Measurements from ENCODE around the gene ATRN. TPM values are rescaled to one million over a fixed set of nuclear protein-coding genes. Genes with fewer than 3 reads are reported as not detected.
A peak's percentile ranks its signal among the peaks of the same experiment; 100 is the strongest.

Gene ATRN
- total RNA-seq, 1 experiment from 2014 or later, result 28.3 TPM

DNA sequence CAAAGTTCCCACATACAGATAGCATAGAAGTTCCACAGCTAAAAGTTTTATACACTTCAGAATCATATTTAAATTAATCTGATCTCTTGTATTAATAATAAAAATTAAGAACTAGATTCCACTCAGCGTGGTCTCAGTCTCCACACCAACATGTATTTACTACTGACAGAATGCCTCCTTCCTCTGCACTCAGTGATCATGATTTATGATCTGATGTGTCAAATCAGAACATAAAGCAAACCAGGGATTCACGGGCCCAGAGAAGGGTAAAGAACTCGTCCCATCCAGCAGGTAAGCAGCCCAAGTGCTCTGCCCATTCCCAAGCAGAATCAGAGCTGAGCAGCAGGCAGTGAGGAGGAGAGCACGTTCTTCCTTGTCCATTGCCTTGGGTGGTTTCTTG, 14.2 kb upstream of the ATRN start:
- Mint-ChIP-seq H3K4me3 (ENCODE audit: low read depth, unreplicated experiment) (no peak overlapping the region), H3K36me3 (ENCODE audit: insufficient read depth, unreplicated experiment) (no peaks in the 10 kb centered on the region), H3K9me3 (ENCODE audit: low read depth, unreplicated experiment) (no peaks in the 10 kb centered on the region), H3K27me3 (ENCODE audit: unreplicated experiment) (no peaks in the 10 kb centered on the region), H3K4me1 (ENCODE audit: low read depth, unreplicated experiment) (peaks cover 8% of the 10 kb centered on the region), H3K27ac (ENCODE audit: unreplicated experiment) (no peak overlapping the region)
- CTCF ChIA-PET, result interaction anchor here (0.7 kb wide), 1 partner anchor 301 kb away, joined by 4 read pairs; no protein-coding TSS in a partner anchor
- BruUV-seq (replicated peaks), result no TSS peak
- TF ChIP-seq, protein P1, sequence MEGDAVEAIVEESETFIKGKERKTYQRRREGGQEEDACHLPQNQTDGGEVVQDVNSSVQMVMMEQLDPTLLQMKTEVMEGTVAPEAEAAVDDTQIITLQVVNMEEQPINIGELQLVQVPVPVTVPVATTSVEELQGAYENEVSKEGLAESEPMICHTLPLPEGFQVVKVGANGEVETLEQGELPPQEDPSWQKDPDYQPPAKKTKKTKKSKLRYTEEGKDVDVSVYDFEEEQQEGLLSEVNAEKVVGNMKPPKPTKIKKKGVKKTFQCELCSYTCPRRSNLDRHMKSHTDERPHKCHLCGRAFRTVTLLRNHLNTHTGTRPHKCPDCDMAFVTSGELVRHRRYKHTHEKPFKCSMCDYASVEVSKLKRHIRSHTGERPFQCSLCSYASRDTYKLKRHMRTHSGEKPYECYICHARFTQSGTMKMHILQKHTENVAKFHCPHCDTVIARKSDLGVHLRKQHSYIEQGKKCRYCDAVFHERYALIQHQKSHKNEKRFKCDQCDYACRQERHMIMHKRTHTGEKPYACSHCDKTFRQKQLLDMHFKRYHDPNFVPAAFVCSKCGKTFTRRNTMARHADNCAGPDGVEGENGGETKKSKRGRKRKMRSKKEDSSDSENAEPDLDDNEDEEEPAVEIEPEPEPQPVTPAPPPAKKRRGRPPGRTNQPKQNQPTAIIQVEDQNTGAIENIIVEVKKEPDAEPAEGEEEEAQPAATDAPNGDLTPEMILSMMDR (IDR thresholded peaks at IDR 0.05; ENCODE audit: unreplicated experiment), result no peak
- intact Hi-C loops (cut with micrococcal nuclease; ENCODE audit: unreplicated experiment), result no loop called here
- no peak for DNase-seq

DNA sequence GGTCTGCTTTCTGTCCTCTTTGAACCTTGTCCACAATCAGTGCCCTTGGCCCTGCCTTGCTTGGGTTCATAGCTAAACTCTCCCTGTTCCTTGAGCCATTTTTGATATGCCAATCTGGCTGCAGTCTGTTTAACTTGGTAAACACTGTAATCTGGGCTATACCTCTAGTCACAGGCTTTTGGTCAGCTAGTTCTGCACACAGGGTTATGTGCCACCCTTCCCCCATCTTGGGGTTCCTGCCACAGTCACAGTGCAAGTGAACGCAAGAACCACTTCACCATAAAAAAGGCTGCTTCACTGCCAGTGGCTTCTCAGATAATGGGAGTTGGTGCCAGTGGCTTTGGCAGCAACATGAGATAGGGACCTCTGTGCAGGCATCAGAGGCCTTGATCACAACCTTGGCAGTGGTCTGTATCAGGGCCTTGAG, 10.9 kb upstream of the ATRN start:
- TF ChIP-seq, protein P1 (IDR thresholded peaks at IDR 0.05; ENCODE audit: unreplicated experiment), result no peak
- Mint-ChIP-seq H3K4me1 (ENCODE audit: low read depth, unreplicated experiment) (no peaks in the 10 kb centered on the region), H3K27ac (ENCODE audit: unreplicated experiment) (no peak overlapping the region), H3K9me3 (ENCODE audit: low read depth, unreplicated experiment) (no peaks in the 10 kb centered on the region), H3K36me3 (ENCODE audit: insufficient read depth, unreplicated experiment) (no peaks in the 10 kb centered on the region), H3K4me3 (ENCODE audit: low read depth, unreplicated experiment) (no peak overlapping the region), H3K27me3 (ENCODE audit: unreplicated experiment) (peaks cover 3% of the 10 kb centered on the region)
- intact Hi-C loops (cut with micrococcal nuclease; ENCODE audit: unreplicated experiment), result no loop called here
- DNase-seq, result no peak
- no TSS peak for BruUV-seq (replicated peaks)
- CTCF ChIA-PET, result no interaction called here

DNA sequence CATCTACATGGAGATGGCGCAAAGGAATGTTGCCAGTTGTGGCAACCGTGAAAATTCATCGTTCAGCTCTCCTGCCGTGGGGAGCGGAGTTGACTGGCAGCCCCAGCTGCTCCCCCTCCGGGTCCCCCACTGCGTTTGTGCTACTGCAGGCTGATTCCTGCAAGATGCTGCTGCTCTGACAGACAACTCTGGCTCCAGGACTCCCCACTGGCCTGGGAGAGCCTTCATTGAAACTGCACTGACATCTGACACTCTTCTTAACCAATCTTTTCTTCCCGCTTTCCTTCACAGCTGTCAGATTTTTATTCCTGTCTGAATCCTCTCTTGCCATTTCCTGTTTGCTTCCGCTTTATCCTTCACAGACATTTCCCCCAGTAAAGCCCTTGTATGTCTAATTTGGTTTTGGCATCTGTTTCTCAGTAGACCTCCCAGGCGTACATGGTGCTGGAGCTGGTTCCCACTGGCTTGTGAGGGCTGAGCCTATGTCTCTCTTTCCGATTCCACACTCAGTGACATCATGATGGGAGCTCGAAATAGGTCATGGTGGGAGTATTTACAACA, 9.5 kb upstream of the ATRN start:
- peaks cover 17% of the 10 kb centered on the region for H3K27me3 Mint-ChIP-seq (ENCODE audit: unreplicated experiment)
- H3K36me3 Mint-ChIP-seq (ENCODE audit: insufficient read depth, unreplicated experiment), result no peaks in the 10 kb centered on the region
- BruUV-seq (replicated peaks), result no TSS peak
- DNase-seq, result no peak
- H3K4me1 Mint-ChIP-seq (ENCODE audit: low read depth, unreplicated experiment), result no peaks in the 10 kb centered on the region
- H3K4me3 Mint-ChIP-seq (ENCODE audit: low read depth, unreplicated experiment), result no peak overlapping the region
- TF ChIP-seq, protein P1 (IDR thresholded peaks at IDR 0.05; ENCODE audit: unreplicated experiment), result no peak
- H3K27ac Mint-ChIP-seq (ENCODE audit: unreplicated experiment), result no peak overlapping the region
- CTCF ChIA-PET, result no interaction called here
- no peaks in the 10 kb centered on the region for H3K9me3 Mint-ChIP-seq (ENCODE audit: low read depth, unreplicated experiment)
- intact Hi-C loops (cut with micrococcal nuclease; ENCODE audit: unreplicated experiment), result no loop called here

DNA sequence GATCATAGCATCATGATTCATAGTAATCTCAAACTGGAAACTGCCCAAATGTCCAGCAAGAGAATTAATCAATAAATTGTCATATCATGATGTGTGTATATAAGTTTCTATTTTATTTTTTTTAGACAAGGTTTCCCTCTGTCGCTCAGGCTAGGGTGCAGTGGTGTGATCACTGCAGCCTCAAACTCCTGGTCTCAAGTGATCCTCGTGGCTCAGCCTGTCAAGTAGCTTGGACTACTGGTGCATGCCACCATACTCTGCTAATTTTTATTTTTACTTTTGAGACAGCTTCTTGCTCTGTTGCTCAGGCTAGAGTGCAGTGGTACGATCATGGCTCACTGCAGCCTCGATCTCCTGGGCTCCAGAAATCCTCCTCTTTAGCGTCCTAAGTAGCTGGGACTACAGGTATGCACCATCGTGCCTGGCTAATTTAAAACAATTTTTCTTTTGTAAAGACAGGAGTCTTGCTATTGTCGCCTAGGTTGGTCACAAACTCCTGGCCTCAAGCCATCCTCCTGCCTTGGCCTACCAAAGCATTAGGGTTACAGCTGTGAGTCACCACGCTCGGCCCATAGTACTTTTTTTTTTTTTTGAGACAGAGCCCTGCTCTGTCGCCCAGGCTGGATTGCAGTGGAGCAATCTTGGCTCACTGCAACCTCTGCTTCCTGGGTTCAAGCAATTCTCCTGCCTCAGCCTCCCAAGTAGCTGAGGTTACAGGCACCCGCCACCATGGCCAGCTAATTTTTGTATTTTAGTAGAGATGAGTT, 8.7 kb upstream of the ATRN start:
- peak; percentile 6 for DNase-seq
- no TSS peak for BruUV-seq (replicated peaks)
- Mint-ChIP-seq H3K27ac (ENCODE audit: unreplicated experiment) (no peak overlapping the region), H3K4me1 (ENCODE audit: low read depth, unreplicated experiment) (no peaks in the 10 kb centered on the region), H3K4me3 (ENCODE audit: low read depth, unreplicated experiment) (no peak overlapping the region), H3K36me3 (ENCODE audit: insufficient read depth, unreplicated experiment) (no peaks in the 10 kb centered on the region), H3K27me3 (ENCODE audit: unreplicated experiment) (peaks cover 25% of the 10 kb centered on the region), H3K9me3 (ENCODE audit: low read depth, unreplicated experiment) (no peaks in the 10 kb centered on the region)
- TF ChIP-seq, protein P1 (IDR thresholded peaks at IDR 0.05; ENCODE audit: unreplicated experiment), result no peak
- CTCF ChIA-PET, result no interaction called here
- intact Hi-C loops (cut with micrococcal nuclease; ENCODE audit: unreplicated experiment), result no loop called here

Measured in Calu3 (cell line).